Glutamatergic neuron (in vitro differentiated cells): Measurements from ENCODE around the gene SEPTIN11. TPM values are rescaled to one million over a fixed set of nuclear protein-coding genes. Genes with fewer than 3 reads are reported as not detected.
A peak's percentile ranks its signal among the peaks of the same experiment; 100 is the strongest.

Experiments
- DNase-seq: peaks from one replicate; pipeline ENCODE4 v3.0.0; 2022
- H3K27ac Mint-ChIP-seq: one replicate; pipeline ENCODE4 v1.8.0; 2020; ENCODE audit warnings: mild to moderate bottlenecking, mixed read lengths, inconsistent platforms; ENCODE audit not compliant: unreplicated experiment
- H3K27me3 Mint-ChIP-seq: one replicate; pipeline ENCODE4 v1.8.0; 2020; ENCODE audit warnings: mild to moderate bottlenecking, moderate library complexity, mixed read lengths, inconsistent platforms; ENCODE audit not compliant: unreplicated experiment
- H3K36me3 Mint-ChIP-seq: one replicate; pipeline ENCODE4 v1.8.0; 2020; ENCODE audit warnings: mild to moderate bottlenecking, mixed read lengths, inconsistent platforms; ENCODE audit not compliant: unreplicated experiment
- H3K4me1 Mint-ChIP-seq: one replicate; pipeline ENCODE4 v1.8.0; 2020; ENCODE audit warnings: mild to moderate bottlenecking, low read depth, mixed read lengths, inconsistent platforms; ENCODE audit not compliant: unreplicated experiment
- H3K4me3 Mint-ChIP-seq: one replicate; pipeline ENCODE4 v1.8.0; 2020; ENCODE audit warnings: mild to moderate bottlenecking, mixed read lengths, inconsistent platforms; ENCODE audit not compliant: unreplicated experiment
- H3K9me3 Mint-ChIP-seq: one replicate; pipeline ENCODE4 v1.8.0; 2020; ENCODE audit warnings: mild to moderate bottlenecking, moderate library complexity, mixed read lengths, inconsistent platforms; ENCODE audit not compliant: unreplicated experiment
- CTCF ChIP-seq: fragments of 200-600 bp; sonication (generic); IDR thresholded peaks from one replicate; pipeline ENCODE4 v1.5.0; 2021; ENCODE audit not compliant: partially characterized antibody, unreplicated experiment
- total RNA-seq: library from RNA; stranded (reverse); fragmentation: NEBNext Ultra II Directional; extraction: Animal tissue kit (Norgen Biotek cat#: 25700); gene quantifications from one replicate; pipeline ENCODE4 v1.2.1, GENCODE V29; 2021; ENCODE audit not compliant: unreplicated experiment

Gene SEPTIN11
- total RNA-seq, 1 donor from 2014 or later: 422 TPM

- Mint-ChIP-seq H3K4me1 (peaks cover 6% of the 10 kb centered on the region), H3K9me3 (peaks cover 3% of the 10 kb centered on the region), H3K36me3 (no peaks in the 10 kb centered on the region), H3K27ac (no peak overlapping the region), H3K27me3 (peaks cover 2% of the 10 kb centered on the region), H3K4me3 (no peak overlapping the region)
- TF ChIP-seq CTCF: no peak
- no peak for DNase-seq
Observed at GRCh38 chr4:76943790-76944189, 5.8 kb upstream of the SEPTIN11 start.

GRCh38 chr4:76947369-76947768, 2.2 kb upstream of the SEPTIN11 start:
- Mint-ChIP-seq H3K4me1 (peaks cover 6% of the 10 kb centered on the region), H3K27ac (no peak overlapping the region), H3K36me3 (no peaks in the 10 kb centered on the region), H3K27me3 (peaks cover 8% of the 10 kb centered on the region), H3K4me3 (peak overlapping the region; percentile 93), H3K9me3 (peaks cover 14% of the 10 kb centered on the region)
- no peak for DNase-seq
- TF ChIP-seq CTCF: no peak

- Mint-ChIP-seq H3K4me1 (peaks cover 16% of the 10 kb centered on the region), H3K9me3 (peaks cover 14% of the 10 kb centered on the region), H3K27me3 (peaks cover 8% of the 10 kb centered on the region), H3K4me3 (peak overlapping the region; percentile 93), H3K27ac (peak overlapping the region; percentile 75), H3K36me3 (no peaks in the 10 kb centered on the region)
- peak; percentile 76 for DNase-seq
- TF ChIP-seq CTCF: no peak
Observed at GRCh38 chr4:76948443-76949275, 893 bp upstream of the SEPTIN11 start.

GRCh38 chr4:76950052-76950955, 752 bp downstream of the SEPTIN11 start:
- peaks cover 29% of the 10 kb centered on the region for H3K4me1 Mint-ChIP-seq
- TF ChIP-seq CTCF: no peak
- peaks cover 8% of the 10 kb centered on the region for H3K27me3 Mint-ChIP-seq

More at GRCh38 chr4:76950052-76950955, 752 bp downstream of the SEPTIN11 start:
- peak overlapping the region; percentile 93 for H3K4me3 Mint-ChIP-seq
- peaks cover 16% of the 10 kb centered on the region for H3K9me3 Mint-ChIP-seq
- no peaks in the 10 kb centered on the region for H3K36me3 Mint-ChIP-seq
- DNase-seq: peak; percentile 70
- peak overlapping the region; percentile 97 for H3K27ac Mint-ChIP-seq
